GM20000 (cell line): ENCODE data around the gene IRX6.

Experiments used
- DNase-seq: peaks from one replicate; pipeline ENCODE4 v3.0.0; 2012; ENCODE audit warnings: low spot score
- CTCF ChIP-seq: IDR thresholded peaks from 2 replicates; pipeline ENCODE4 v1.5.1; 2012; ENCODE audit warnings: mild to moderate bottlenecking, control low read depth; ENCODE audit errors: extremely low read depth, missing control alignments

Gene IRX6

GRCh38 chr16:55282441-55282840 lies 41.6 kb upstream of the IRX6 start:
- no peak for TF ChIP-seq CTCF
- DNase-seq: no peak

GRCh38 chr16:55283812-55284717 lies 39.9 kb upstream of the IRX6 start:
- DNase-seq: no peak

GRCh38 chr16:55284718-55285099 lies 39.3 kb upstream of the IRX6 start:
- no peak for TF ChIP-seq CTCF

More at GRCh38 chr16:55283812-55284717, 39.9 kb upstream of the IRX6 start:
- no peak for TF ChIP-seq CTCF

DNA sequence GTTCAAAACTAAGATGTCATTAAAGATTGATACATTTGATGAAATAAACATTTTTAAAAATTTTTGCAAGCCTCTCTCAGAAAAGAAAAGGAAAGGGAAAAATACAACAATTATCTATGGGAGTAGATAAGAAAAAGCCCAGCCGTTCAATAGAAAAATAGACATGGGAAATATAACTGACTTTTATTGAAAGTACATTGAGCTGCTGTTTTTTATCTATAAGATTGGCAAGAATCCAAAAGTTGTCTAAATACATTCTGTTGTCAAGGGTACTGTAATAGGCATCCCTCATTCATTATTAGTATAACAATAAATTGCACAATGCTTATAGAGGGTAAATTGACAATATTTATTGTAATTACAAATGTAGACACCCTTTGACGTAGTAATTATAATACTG lies 38.4 kb upstream of the IRX6 start:
- no peak for TF ChIP-seq CTCF
- no peak for DNase-seq

More at GRCh38 chr16:55284718-55285099, 39.3 kb upstream of the IRX6 start:
- no peak for DNase-seq

GRCh38 chr16:55289353-55289752 lies 34.6 kb upstream of the IRX6 start:
- no peak for TF ChIP-seq CTCF

GRCh38 chr16:55291847-55292246 lies 32.2 kb upstream of the IRX6 start:
- no peak for TF ChIP-seq CTCF

More at GRCh38 chr16:55289353-55289752, 34.6 kb upstream of the IRX6 start:
- DNase-seq: no peak

DNA sequence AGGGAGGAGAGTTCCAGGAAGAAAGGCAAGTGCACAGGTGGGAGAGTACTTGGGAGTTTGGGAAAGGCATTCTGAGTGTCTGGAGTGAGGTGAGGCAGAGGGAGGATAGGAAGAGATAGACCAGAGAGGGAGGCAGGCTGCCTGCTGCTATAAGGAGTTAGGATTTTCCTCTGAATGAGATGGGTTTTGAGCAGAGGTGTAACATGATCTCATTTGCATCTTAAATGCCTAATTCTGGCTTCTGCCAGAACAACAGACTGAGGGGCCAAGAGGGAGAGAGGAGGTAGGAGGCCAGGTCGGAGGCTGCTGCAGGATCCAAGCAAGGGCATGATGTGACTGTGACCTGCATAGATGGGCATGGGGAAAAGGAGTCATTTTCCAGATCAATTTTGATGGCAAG lies 31.5 kb upstream of the IRX6 start:
- DNase-seq: no peak
- no peak for TF ChIP-seq CTCF

More at GRCh38 chr16:55291847-55292246, 32.2 kb upstream of the IRX6 start:
- no peak for DNase-seq
